Natural killer cell (primary cell): ENCODE data around the gene KRT15. TPM values are rescaled to one million over a fixed set of nuclear protein-coding genes. Genes with fewer than 3 reads are reported as not detected.

ENCODE experiments used
- ATAC-seq, 3 donors: fragments of 150-1000 bp in 2 of 3; fragments of 200-7000 bp in 1 of 3; cut with Tn5 transposase; 1 replicate in 1 of 3; 2 replicates in 2 of 3; pipeline ENCODE4 v1.10.0; 2021; ENCODE audit warnings: mild to moderate bottlenecking in 2 of 3, moderate library complexity in 2 of 3
- DNase-seq, 2 donors: peaks; one replicate each; pipeline versions ENCODE4 v3.0.0 to v3.0.0-alpha.2; 2013 to 2021; ENCODE audit warnings: mixed read lengths in 1 of 2
- H3K27ac ChIP-seq: one replicate; pipeline ENCODE4 v1.5.1; 2013; ENCODE audit warnings: mild to moderate bottlenecking, low read length
- H3K27me3 ChIP-seq: one replicate; pipeline ENCODE4 v1.6.1; 2013; ENCODE audit warnings: low read length; ENCODE audit not compliant: control insufficient read depth, insufficient read depth
- H3K36me3 ChIP-seq: one replicate; pipeline ENCODE4 v1.6.1; 2013; ENCODE audit warnings: low read length; ENCODE audit not compliant: control insufficient read depth, insufficient read depth
- H3K4me1 ChIP-seq: one replicate; pipeline ENCODE4 v1.6.1; 2013; ENCODE audit warnings: low read length; ENCODE audit not compliant: control insufficient read depth, insufficient read depth
- H3K4me3 ChIP-seq: one replicate; pipeline ENCODE4 v1.5.1; 2013; ENCODE audit warnings: low read length
- H3K9me3 ChIP-seq: one replicate; pipeline ENCODE4 v1.6.1; 2013; ENCODE audit warnings: low read length; ENCODE audit not compliant: control insufficient read depth, insufficient read depth
- H3K27ac Mint-ChIP-seq, 2 donors: one replicate each; pipeline ENCODE4 v1.8.0; 2022; ENCODE audit warnings: mild to moderate bottlenecking in 2 of 2, mixed read lengths in 2 of 2, moderate library complexity in 1 of 2
- H3K27me3 Mint-ChIP-seq, 2 donors: one replicate each; pipeline ENCODE4 v1.8.0; 2022; ENCODE audit warnings: low read depth in 2 of 2, mixed read lengths in 2 of 2
- H3K36me3 Mint-ChIP-seq: one replicate; pipeline ENCODE4 v1.8.0; 2022; ENCODE audit warnings: mixed read lengths
- H3K4me1 Mint-ChIP-seq, 2 donors: one replicate each; pipeline ENCODE4 v1.8.0; 2022; ENCODE audit warnings: mixed read lengths in 2 of 2
- H3K4me3 Mint-ChIP-seq: one replicate; pipeline ENCODE4 v1.8.0; 2022; ENCODE audit warnings: mild to moderate bottlenecking, moderate library complexity, mixed read lengths
- H3K9me3 Mint-ChIP-seq, 2 donors: one replicate each; pipeline ENCODE4 v1.8.0; 2022; ENCODE audit warnings: mixed read lengths in 2 of 2
- CTCF ChIP-seq: fragments of 200-600 bp; IDR thresholded peaks from one replicate; pipeline ENCODE4 v1.8.0; 2022; ENCODE audit warnings: antibody characterized with exemption
- WGBS: methylation state at CpG from one replicate; pipeline ENCODE4 v1.1.7; 2013; ENCODE audit warnings: missing lambda C conversion rate; ENCODE audit not compliant: insufficient coverage; 5-methylcytosine and 5-hydroxymethylcytosine counted together
- intact Hi-C: fragments of 100-400 bp; cut with micrococcal nuclease; formaldehyde crosslinking; loops from one replicate; pipeline ENCODE4 v1.14.2; 2022
- total RNA-seq, 4 donors: library from RNA; stranded (reverse); fragments of 120-200 nt in 1 of 4; gene quantifications; one replicate each; pipeline versions ENCODE4 v1.2.3 to v1.2.4, GENCODE V29; 2013 to 2022

The KRT15 gene
- total RNA-seq, 3 donors from 2014 or later (not counting 1 experiment from before 2014, with no cell fraction given): not detected

GRCh38 chr17:41548844-41549595 lies 30.3 kb upstream of the KRT15 start:
- H3K4me3 ChIP-seq: no peak overlapping the region
- H3K27me3 ChIP-seq: no peaks in the 10 kb centered on the region
- intact Hi-C loops: loop anchor here (1.0 to 5.0 kb wide), 3 partner anchors 99 to 642 kb away; no protein-coding TSS in a partner anchor
- H3K27me3 Mint-ChIP-seq: peaks cover 17 to 20% of the 10 kb centered on the region in 2 donors
- H3K9me3 ChIP-seq: no peaks in the 10 kb centered on the region
- H3K4me1 ChIP-seq: peaks cover 17% of the 10 kb centered on the region
- WGBS: 1% methylated on average over 25 of the region's 25 CpGs
- H3K27ac ChIP-seq: peak overlapping the region; percentile 47
- H3K36me3 Mint-ChIP-seq: no peaks in the 10 kb centered on the region
- peaks cover 0 to 3% of the 10 kb centered on the region in 2 donors for H3K9me3 Mint-ChIP-seq
- peak; percentile 87 for TF ChIP-seq CTCF
- DNase-seq (peak; percentile 83 to 91), ATAC-seq (peak; percentile 91 to 95 (median 92))
- peak overlapping the region; percentile 58 to 65 for H3K27ac Mint-ChIP-seq
- peak overlapping the region; percentile 69 for H3K4me3 Mint-ChIP-seq
- no peaks in the 10 kb centered on the region for H3K36me3 ChIP-seq
- H3K4me1 Mint-ChIP-seq: peaks cover 9 to 23% of the 10 kb centered on the region in 2 donors

GRCh38 chr17:41547921-41548843 lies 29.5 kb upstream of the KRT15 start:
- WGBS: 43% methylated on average over 23 of the region's 23 CpGs
- Mint-ChIP-seq H3K4me1 (peaks cover 9 to 23% of the 10 kb centered on the region in 2 donors), H3K9me3 (peaks cover 0 to 3% of the 10 kb centered on the region in 2 donors), H3K27me3 (peaks cover 11 to 17% of the 10 kb centered on the region in 2 donors), H3K4me3 (peak overlapping the region; percentile 42), H3K36me3 (no peaks in the 10 kb centered on the region), H3K27ac (peak overlapping the region in 1 of 2 donors; percentile 65)
- peak in 2 of 3 donors; percentile 1 to 32 for ATAC-seq
- intact Hi-C loops: loop anchor here (5.0 kb wide), 1 partner anchor 641 kb away; no protein-coding TSS in a partner anchor
- Histone ChIP-seq H3K27me3 (no peaks in the 10 kb centered on the region), H3K27ac (peak overlapping the region; percentile 47), H3K4me1 (peaks cover 17% of the 10 kb centered on the region), H3K4me3 (no peak overlapping the region), H3K9me3 (no peaks in the 10 kb centered on the region), H3K36me3 (no peaks in the 10 kb centered on the region)
- DNase-seq: no peak
- no peak for TF ChIP-seq CTCF

- Mint-ChIP-seq H3K4me1 (peaks cover 9 to 23% of the 10 kb centered on the region in 2 donors), H3K4me3 (no peak overlapping the region), H3K36me3 (no peaks in the 10 kb centered on the region), H3K27ac (peak overlapping the region in 1 of 2 donors; percentile 47), H3K9me3 (peaks cover 0 to 3% of the 10 kb centered on the region in 2 donors), H3K27me3 (peaks cover 6 to 17% of the 10 kb centered on the region in 2 donors)
- no peaks in the 10 kb centered on the region for H3K36me3 ChIP-seq
- peaks cover 17% of the 10 kb centered on the region for H3K4me1 ChIP-seq
- intact Hi-C loops: loop anchor here (5.0 kb wide), 1 partner anchor 640 kb away; no protein-coding TSS in a partner anchor
- no peak overlapping the region for H3K4me3 ChIP-seq
- DNase-seq (no peak), ATAC-seq (no peak)
- no peak for TF ChIP-seq CTCF
- H3K9me3 ChIP-seq: no peaks in the 10 kb centered on the region
- 68% methylated on average over 9 of the region's 9 CpGs for WGBS
- no peaks in the 10 kb centered on the region for H3K27me3 ChIP-seq
- no peak overlapping the region for H3K27ac ChIP-seq
These were observed 28.7 kb upstream of the KRT15 start for GRCh38 chr17:41547378-41547841.
